ENCODE results near the gene FAM236C. TPM values are rescaled to one million over a fixed set of nuclear protein-coding genes. Genes with fewer than 3 reads are reported as not detected.

Gene FAM236C
- not detected in 2 replicates for total RNA-seq

GRCh38 chrX:72912315-72912714 is at the start of gene FAM236C:
Gene FAM236C (plus strand): TSS chrX:72912615. CDS start chrX:72912715, 100 bp downstream.

GRCh38 chrX:72937906-72938305 is 25.5 kb downstream of the FAM236C start, which contains the start of gene FAM236A:
Gene FAM236A (plus strand): TSS chrX:72938206. CDS start chrX:72938263, 57 bp downstream.

DNA sequence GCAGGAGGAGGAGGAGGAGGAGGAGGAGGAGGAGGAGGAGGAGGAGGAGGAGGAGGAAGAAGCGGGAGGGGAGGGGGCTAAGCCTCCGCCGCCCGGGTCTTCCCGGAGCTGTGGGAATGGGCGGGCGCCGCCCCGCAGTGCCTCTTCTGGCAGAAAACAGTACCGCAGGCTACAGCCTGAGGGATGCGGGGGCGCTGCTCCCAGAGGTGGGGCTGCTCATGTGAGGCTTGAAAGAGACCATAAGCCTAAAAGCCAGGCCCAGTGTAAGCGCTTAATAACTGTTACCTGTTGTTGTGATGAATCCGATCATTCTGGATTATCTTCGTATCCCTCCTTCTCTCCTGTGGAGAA is 31.4 kb downstream of the FAM236C start, which contains the start of gene DMRTC1:
DMRTC1 (minus strand) TSS at position 19 of the 351 bp plus-strand sequence. CDS start 68,143 bp downstream, outside the sequence.

Other genes with a start within 250 kb of the FAM236C start
- gene PHKA1, start 198.3 kb upstream of the FAM236C start, total RNA-seq = 5.8 and 8.5 TPM in 2 replicates
- gene DMRTC1B, start 135.7 kb upstream of the FAM236C start, total RNA-seq = not detected in 2 replicates
- gene FAM236B, start 130.0 kb upstream of the FAM236C start, total RNA-seq = not detected in 2 replicates
- not detected in 2 replicates for gene FAM236D, start 104.4 kb upstream of the FAM236C start, total RNA-seq
- not detected in 2 replicates for gene FAM236A, start 25.6 kb downstream of the FAM236C start, total RNA-seq
- not detected in 2 replicates for gene DMRTC1, start 31.2 kb downstream of the FAM236C start, total RNA-seq
- not detected in 2 replicates for gene PABPC1L2B, start 90.3 kb downstream of the FAM236C start, total RNA-seq
- gene PABPC1L2A, start 166.9 kb downstream of the FAM236C start, total RNA-seq = not detected in 2 replicates